GM18511 (cell line): Measurements from ENCODE around the gene OSCAR.
A peak's percentile ranks its signal among the peaks of the same experiment; 100 is the strongest.
"Not testable (repeated sequence)": the region's sequence is repeated elsewhere in the genome, so short reads cannot be mapped to it uniquely, and the experiment has no call there.

Experiments
- ATAC-seq: cut with Tn5 transposase; IDR thresholded peaks from one replicate; pipeline ENCODE4 v1.9.1; 2021; ENCODE audit warnings: mild to moderate bottlenecking, moderate library complexity; ENCODE audit not compliant: unreplicated experiment

OSCAR gene

DNA sequence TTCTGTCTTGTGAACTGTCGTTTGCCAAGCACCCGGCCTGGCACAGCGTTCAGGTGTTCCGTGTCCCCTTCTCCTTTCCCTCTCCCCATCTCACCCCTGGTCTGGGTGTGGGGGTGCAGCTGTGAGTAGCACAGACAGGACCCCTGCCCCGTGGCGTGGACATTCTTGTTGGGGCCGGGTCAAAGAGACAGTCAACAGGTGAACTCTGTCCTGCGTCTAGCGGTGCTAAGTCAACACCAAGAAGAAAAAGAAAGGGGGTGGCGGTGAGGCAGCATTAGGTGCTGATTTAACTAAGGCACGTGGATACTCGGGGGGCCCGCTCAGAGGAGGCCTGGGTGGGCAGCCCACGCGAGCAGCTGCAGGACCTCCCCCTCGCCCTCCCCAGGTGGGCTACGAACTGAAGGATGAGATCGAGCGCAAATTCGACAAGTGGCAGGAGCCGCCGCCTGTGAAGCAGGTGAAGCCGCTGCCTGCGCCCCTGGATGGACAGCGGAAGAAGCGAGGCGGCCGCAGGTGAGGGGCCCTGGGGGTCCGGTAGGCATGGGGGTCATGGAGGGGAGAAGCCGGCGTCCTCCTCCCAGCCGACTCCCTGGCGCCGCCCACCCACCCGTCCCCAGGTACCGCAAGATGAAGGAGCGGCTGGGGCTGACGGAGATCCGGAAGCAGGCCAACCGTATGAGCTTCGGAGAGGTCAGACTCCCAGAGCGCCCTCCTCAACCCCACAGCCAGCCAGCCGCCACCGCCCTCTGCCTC, 27.3 kb upstream of the OSCAR start:
- no peak for ATAC-seq

- no peak for ATAC-seq
These were observed 25.1 kb upstream of the OSCAR start for GRCh38 chr19:54125713-54126112.

GRCh38 chr19:54124393-54124792, 23.8 kb upstream of the OSCAR start:
- no peak for ATAC-seq

DNA sequence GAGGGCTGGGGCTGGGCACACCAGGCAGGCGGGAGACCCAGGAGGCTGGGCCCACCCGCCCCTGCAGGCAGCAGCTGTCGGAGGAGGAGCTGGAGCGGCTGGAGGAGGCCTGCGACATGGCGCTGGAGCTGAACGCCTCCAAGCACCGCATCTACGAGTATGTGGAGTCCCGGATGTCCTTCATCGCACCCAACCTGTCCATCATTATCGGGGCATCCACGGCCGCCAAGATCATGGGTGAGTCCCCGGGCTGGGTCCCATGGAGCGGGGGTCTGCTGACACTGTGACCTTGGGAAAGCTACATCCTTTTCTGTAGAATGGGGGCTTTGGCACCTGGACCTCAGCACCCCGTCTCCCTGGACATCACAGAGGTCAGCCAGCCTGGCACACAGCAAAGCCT, 23.1 kb upstream of the OSCAR start:
- no peak for ATAC-seq

- ATAC-seq, result no peak
These were observed 20.7 kb upstream of the OSCAR start for GRCh38 chr19:54121259-54121658.

DNA sequence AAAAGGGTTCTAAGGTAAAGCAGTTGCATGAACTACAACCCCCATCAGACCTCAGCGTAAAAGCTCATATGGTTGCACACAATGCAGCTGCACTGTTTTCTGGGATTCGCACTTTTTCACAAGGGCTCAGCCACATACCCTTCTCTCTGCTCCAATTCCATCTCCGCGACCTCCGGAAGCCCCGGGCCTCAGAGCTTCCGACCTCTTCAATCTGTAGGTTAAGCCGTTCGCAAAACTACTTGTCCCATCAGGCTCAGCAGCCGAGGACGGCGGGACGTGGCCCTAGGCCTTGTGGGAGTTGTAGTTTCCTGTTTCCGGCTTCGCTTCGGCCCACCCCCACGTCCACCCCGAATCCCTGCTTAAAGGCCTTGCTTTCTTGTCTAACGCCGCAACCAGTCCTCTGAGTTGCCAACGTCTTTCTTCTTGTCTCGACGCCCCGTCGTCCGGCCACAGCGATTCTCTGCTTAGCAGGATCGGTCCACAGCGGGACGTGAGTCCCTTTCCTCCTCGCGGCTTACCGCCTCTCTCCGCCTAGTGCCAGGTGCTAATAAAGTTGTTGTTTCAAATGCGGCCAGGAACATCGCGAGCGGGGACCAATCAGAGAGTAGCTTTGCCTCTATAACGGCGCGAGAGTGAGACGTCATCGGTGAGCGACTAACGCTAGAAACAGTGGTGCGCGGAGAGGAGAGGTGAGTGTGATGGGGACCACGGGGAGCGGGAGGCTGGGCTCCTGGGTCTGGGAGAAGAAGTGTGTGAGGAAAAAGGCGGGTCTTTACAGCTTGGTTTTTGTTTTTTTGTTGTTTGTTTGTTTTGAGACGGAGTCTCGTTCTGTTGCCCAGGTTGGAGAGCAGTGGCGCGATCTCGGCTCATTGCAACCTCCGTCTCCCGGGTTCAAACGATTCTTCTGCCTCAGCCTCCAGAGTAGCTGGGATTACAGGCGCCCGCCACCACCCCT, 14.8 kb upstream of the OSCAR start, which contains the start of the genes PRPF31 and TFPT:
Gene PRPF31 (plus strand): TSS at position 646 of the 955 bp plus-strand sequence. CDS start 2,525 bp downstream, outside the sequence.
Gene TFPT (minus strand): TSS at position 549 of the 955 bp plus-strand sequence. CDS start 388 bp downstream, at position 161.
- ATAC-seq, result peak; percentile 92

DNA sequence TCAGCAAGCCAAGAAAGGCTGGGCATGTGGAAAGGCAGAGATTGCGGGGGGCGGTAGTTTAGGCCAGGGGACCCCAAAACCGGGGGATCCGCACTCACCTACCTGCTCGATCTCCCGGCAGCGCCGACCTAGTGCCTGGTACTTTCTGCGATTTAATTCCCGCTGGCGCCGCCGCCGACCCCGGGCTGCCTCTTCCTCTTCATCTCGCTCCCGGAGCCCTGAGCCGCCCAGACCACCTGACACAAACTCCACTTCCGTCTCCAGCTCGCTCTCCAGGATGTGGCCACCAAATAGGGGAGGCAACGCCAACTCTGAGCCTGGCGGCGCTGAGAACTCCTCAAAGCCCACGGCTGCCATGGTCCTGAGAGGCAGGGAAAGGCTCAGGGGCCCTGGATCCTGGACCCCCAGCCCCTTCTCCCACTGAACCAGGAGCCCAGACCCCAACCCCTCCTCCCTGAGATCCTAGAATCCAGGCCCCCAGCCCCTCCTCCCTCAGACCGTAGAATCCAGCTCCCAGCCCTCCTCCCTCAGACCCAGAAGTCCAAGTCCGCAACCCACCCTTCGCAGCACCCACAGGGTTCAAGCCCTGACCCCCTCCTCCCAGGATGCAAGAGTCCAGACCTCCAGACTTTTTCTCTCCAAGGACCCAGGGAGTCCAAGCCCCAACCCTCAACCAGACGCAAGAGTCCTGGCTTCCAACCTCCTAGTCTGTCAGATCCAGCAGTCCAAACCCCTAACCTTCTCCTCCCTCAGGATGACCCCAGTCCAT, 13.9 kb upstream of the OSCAR start:
- no peak for ATAC-seq

DNA sequence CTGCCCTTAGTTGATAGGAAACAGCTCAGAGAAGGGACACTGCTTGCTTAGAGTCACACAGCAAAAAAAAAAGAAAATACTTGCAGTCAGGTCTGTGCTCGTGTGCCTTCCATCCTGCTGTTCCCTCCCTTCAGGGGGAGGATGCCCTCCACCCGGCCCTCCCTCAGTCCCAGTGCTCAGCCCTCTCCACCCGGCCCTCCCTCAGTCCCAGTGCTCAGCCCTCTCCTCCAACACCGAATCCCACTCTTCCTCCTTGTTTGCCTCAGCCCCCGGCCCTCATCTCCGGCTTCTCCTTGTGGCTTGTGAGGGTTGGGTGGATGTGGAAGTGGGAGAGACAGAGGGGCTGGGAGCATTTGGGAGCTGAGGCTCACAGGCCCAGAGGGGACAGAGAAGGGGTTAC, 9.0 kb upstream of the OSCAR start:
- ATAC-seq, result no peak

DNA sequence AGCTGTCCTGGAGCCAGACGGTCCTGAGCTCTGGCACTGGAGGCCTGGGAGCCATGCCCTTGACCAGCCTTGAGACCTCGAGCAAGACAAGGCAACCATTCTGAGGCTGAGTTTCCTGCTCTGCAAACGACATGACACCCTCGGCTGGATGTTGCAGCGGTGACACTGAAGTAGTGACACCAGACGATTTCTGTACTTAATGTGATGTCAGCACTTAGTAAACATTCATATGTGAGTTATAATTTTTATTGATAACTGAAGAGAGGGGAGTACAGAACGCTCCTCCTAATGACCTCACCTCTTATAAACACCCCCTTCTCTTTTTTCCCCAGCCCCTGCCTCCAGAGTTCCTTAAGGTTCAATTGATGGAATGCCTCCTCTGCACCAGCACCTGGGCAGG, 7.9 kb upstream of the OSCAR start:
- no peak for ATAC-seq

DNA sequence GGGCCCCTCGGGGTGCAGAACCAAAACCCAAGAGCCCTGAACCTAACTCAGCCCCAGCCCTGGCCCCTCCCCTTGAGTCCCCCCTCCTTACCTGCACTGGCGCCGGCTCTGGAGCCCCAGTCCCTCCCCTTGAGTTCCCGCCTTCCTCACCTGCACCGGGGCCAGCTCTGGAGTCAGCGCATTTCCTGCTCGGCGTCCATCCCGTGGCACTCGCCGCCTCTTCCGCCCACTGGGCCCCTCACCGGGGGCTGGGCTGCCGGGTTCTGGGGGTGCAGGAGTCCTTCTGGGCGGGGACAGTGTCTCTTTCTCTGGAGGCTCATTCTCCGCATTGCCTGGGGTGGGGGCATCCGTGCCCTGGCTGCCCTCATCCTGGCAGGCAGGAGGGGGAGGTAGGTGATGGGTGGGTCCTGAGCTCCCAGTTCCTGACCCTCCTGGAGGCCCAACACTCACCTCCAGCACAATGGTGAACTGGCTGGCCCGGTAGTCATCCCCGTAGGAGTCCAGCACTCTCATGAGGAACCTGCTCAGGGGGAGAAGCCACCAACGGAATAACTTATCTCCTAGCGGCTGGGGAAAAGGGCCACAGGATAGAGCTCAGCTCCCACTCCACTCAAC, 7.4 kb upstream of the OSCAR start:
- ATAC-seq, result no peak

DNA sequence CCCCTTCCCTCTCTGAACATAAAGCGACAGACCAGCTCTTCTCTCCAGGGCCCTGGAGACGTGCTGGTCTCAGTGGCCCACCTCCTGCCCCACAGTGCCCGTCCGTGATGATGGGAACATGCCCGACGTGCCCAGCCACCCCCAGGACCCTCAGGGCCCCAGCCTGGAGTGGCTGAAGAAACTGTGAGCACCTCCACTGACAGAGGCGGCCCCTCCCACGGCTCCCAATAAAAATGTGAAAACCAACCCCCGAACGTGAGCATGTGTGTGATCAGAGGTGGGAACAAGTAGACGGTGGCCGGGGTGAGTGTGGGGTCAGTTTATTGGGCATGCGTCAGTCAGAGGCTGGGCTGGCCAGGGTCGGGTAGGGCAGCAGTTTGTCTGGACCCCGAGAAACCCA, 6.1 kb upstream of the OSCAR start:
- ATAC-seq, result no peak

GRCh38 chr19:54105796-54106195, 5.2 kb upstream of the OSCAR start:
- no peak for ATAC-seq

GRCh38 chr19:54104998-54105715, 4.6 kb upstream of the OSCAR start:
- ATAC-seq, result no peak

GRCh38 chr19:54102421-54103169, 2.0 kb upstream of the OSCAR start, which contains the start of gene NDUFA3:
Gene NDUFA3 (plus strand): TSS chr19:54102855. CDS start chr19:54102879, 24 bp downstream.
- peak; percentile 95 for ATAC-seq

DNA sequence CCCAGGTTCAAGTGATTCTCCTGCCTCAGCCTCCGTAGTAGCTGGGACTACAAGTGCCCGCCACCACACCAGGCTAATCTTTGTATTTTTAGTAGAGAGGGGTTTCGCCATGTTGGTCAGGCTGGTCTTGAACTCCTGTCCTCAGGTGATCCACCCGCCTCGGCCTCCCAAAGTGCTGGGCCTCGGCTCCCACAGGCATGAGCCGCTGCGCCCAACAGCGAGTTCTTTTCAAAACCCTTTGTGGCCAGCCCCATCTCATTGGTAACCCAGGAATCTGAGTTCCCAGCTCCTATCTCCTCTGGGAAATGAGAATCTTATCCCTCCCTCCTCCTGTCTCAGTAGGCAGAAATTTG, 724 bp downstream of the OSCAR start:
- not testable (repeated sequence) for ATAC-seq

DNA sequence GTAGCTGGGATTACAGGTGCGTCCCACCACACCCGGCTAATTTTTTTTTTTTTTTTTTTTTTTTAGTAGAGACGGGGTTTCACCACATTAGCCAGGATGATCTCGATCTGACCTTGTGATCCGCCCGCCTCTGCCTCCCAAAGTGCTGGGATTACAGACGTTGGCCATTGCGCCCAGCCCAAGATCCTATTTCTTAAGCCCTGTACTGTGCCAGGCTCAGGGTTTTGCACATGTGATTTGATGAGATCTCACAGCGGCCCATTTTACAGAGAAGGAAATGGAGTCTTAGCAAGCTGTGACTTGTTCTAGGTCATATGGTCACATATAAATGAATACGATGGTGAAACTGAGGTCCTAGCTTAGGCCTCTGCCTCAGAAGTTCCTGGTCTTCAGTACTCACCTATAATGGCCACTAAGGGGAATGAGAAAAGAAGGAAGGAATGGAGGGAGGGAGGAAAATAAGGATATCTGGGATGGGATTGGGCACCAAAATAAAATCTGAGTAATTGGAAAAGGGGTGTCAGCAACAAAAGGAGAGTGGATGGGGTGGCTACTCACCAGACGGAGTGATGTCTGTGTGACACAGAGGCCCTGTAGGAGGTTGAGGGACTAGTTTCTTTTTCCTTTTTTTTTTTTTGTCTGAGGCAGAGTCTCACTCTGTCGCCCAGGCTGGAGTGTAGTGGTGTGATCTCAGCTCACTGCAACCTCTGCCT, 1.3 kb downstream of the OSCAR start:
- no peak for ATAC-seq

DNA sequence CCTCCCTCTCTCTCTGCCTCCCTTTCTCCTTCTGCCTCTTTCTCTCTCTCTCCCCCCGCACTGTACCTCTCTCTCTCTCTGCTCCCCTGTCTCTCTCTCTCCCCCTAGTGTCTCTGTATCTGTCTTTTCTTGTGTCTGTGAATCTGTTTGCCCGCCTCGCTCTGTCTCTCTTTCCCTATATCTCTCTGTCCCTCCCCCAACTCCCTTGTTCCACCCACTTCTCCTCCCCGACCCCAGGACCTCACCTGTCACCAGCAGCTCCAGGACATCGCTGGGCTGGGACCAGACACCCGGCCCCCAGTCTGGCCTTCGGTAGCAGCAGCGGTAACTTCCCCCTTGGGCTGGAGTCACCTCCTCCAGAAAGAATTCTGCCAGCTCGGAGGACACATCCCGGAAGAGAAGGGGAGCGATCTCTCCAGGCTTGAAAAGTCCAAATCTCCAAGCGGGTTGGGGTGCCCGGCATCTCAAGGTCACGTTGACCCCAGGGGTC, 3.9 kb downstream of the OSCAR start:
- no peak for ATAC-seq

DNA sequence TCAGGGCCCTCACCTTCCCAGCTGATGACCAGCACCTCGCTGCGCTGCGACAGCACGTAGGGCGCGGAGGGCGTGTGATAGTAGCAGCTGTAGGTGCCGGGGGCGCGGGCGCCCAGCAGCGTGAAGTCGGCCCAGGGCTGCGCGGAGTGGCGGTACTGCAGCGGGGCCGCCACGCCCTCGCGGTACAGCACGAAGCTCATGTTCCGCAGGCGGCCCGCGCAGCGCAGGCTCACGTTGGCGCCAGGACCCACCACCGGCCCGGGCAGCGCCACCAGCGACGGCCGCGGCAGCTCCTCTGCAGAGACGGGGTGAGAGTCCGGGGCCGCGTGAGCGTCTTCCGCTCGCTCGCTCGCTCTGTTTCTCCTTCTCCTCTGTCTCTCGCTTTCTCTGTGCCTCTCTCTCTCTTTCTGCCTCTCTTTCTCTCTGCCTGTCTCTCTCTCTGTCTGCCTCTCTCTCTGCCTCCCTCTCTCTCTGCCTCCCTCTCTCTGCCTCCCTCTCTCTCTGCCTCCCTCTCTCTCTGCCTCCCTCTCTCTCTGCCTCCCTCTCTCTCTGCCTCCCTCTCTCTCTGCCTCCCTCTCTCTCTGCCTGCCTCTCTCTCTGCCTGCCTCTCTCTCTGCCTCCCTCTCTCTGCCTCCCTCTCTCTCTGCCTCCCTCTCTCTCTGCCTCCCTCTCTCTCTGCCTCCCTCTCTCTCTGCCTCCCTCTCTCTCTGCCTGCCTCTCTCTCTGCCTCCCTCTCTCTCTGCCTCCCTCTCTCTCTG, 4.6 kb downstream of the OSCAR start:
- not testable (repeated sequence) for ATAC-seq
